ENCODE measurements around the gene RASSF4.
"Not testable (repeated sequence)": the region's sequence is repeated elsewhere in the genome, so short reads cannot be mapped to it uniquely, and the experiment has no call there.

The RASSF4 gene

GRCh38 chr10:44992070-44992731 is 32.6 kb downstream of the RASSF4 start:
- no peak for DNase-seq

- DNase-seq = no peak
Measured at GRCh38 chr10:44992732-44993225, 33.2 kb downstream of the RASSF4 start.

GRCh38 chr10:44993226-44993921 is 33.8 kb downstream of the RASSF4 start:
- DNase-seq = no peak

- DNase-seq = no peak
Measured at GRCh38 chr10:44993922-44994751, 34.5 kb downstream of the RASSF4 start.

GRCh38 chr10:44994752-44995530 is 35.3 kb downstream of the RASSF4 start:
- no peak for DNase-seq

- DNase-seq = no peak
Measured at GRCh38 chr10:44995581-44995913, 35.9 kb downstream of the RASSF4 start.

GRCh38 chr10:44995914-44996669 is 36.5 kb downstream of the RASSF4 start:
- DNase-seq = no peak

- no peak for DNase-seq
Measured at GRCh38 chr10:44997105-44997748, 37.6 kb downstream of the RASSF4 start.

GRCh38 chr10:44998146-44998631 is 38.6 kb downstream of the RASSF4 start:
- no peak for DNase-seq

- no peak for DNase-seq
Measured at GRCh38 chr10:45000138-45000751, 40.6 kb downstream of the RASSF4 start.

- DNase-seq = peak; percentile 49
Measured at GRCh38 chr10:45000752-45001380, 41.3 kb downstream of the RASSF4 start, which contains the start of gene ZNF22. TSS of gene ZNF22 (plus strand) at chr10:45000923. CDS start at chr10:45003369, 2,446 bp downstream.

GRCh38 chr10:45001381-45002148 is 42.0 kb downstream of the RASSF4 start:
- peak; percentile 46 for DNase-seq

GRCh38 chr10:45003432-45004000 is 43.9 kb downstream of the RASSF4 start:
- no peak for DNase-seq

- no peak for DNase-seq
Measured at GRCh38 chr10:45004661-45005060, 45.1 kb downstream of the RASSF4 start.

- DNase-seq = no peak
Measured at GRCh38 chr10:45005284-45005683, 45.7 kb downstream of the RASSF4 start.

GRCh38 chr10:45006276-45007030 is 46.9 kb downstream of the RASSF4 start:
- no peak for DNase-seq

- DNase-seq = no peak
Measured at GRCh38 chr10:45008524-45009161, 49.0 kb downstream of the RASSF4 start.

- not testable (repeated sequence) for DNase-seq
Measured at GRCh38 chr10:45014557-45014956, 55.0 kb downstream of the RASSF4 start.
